Neuron (in vitro differentiated cells): Measurements from ENCODE around the gene PTPRK.

Source experiments
- H2AFZ ChIP-seq: one replicate; pipeline ENCODE4 v1.6.1; 2013; ENCODE audit warnings: low read depth, mild to moderate bottlenecking, inconsistent platforms, low read length, moderate library complexity
- H3K27me3 ChIP-seq: one replicate; pipeline ENCODE4 v1.6.1; 2013; ENCODE audit warnings: low read length; ENCODE audit not compliant: insufficient read depth
- H3K36me3 ChIP-seq: one replicate; pipeline ENCODE4 v1.6.1; 2013; ENCODE audit warnings: low read length; ENCODE audit not compliant: insufficient read depth
- H3K4me1 ChIP-seq: one replicate; pipeline ENCODE4 v1.6.1; 2013; ENCODE audit warnings: low read length; ENCODE audit not compliant: insufficient read depth
- H3K4me3 ChIP-seq: 2 replicates; pipeline ENCODE4 v1.5.1; 2013; ENCODE audit warnings: mild to moderate bottlenecking, low read length, moderate library complexity
- H3K9me3 ChIP-seq: one replicate; pipeline ENCODE4 v1.6.1; 2013; ENCODE audit warnings: low read length

PTPRK gene

GRCh38 chr6:128097009-128097408, 423.4 kb downstream of the PTPRK start:
- Histone ChIP-seq H3K4me1 (peaks cover 11% of the 10 kb centered on the region), H3K36me3 (no peaks in the 10 kb centered on the region), H2AFZ (no peak overlapping the region), H3K27me3 (no peaks in the 10 kb centered on the region), H3K4me3 (no peak overlapping the region), H3K9me3 (no peaks in the 10 kb centered on the region)

DNA sequence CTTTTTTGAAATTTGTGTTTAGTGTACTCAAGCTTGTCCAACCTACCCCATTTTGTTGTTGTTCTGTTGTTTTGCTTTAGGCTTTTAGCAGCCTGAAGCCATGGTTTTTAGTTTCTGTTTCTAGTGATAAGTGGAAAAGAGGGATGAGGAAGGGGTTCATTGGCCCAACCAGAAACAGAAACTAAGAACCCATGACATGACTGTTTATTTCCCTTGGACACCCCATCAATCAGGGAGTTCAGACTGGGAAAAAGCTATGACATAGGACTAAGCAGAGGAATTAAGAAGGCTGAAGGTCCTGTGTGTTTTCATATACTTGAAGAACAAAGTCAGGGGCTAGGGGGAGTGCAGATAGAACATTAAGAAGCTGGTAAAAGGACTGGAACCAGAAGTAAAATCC, 425.0 kb downstream of the PTPRK start:
- Histone ChIP-seq H3K4me3 (no peak overlapping the region), H3K9me3 (no peaks in the 10 kb centered on the region), H3K27me3 (no peaks in the 10 kb centered on the region), H2AFZ (no peak overlapping the region), H3K36me3 (no peaks in the 10 kb centered on the region), H3K4me1 (peaks cover 11% of the 10 kb centered on the region)

- Histone ChIP-seq H3K4me3 (no peak overlapping the region), H2AFZ (no peak overlapping the region), H3K27me3 (no peaks in the 10 kb centered on the region), H3K4me1 (no peaks in the 10 kb centered on the region), H3K36me3 (peaks cover 21% of the 10 kb centered on the region), H3K9me3 (no peaks in the 10 kb centered on the region)
Measured at GRCh38 chr6:128079021-128079420, 441.4 kb downstream of the PTPRK start.

DNA sequence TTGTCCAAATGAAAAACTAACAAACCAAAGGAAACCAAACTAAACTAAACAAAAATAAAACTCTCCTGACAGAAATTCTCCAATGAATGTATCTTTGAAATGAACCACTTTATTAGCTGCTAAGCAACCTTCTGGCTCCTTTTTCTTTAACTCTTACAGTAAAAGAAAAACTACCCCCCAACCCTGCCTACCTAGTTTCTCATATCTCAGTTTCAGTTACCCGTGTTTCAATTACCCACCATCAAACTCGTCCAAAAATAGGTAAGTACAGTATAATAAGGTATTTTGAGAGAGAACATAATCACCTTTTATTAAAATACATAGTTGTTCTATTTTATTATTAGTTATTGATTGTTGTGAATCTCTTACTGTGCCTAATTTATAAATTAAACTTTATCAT, 442.1 kb downstream of the PTPRK start:
- Histone ChIP-seq H3K9me3 (no peaks in the 10 kb centered on the region), H3K4me1 (no peaks in the 10 kb centered on the region), H3K4me3 (no peak overlapping the region), H3K36me3 (peaks cover 18% of the 10 kb centered on the region), H2AFZ (no peak overlapping the region), H3K27me3 (no peaks in the 10 kb centered on the region)

- Histone ChIP-seq H2AFZ (no peak overlapping the region), H3K36me3 (peaks cover 12% of the 10 kb centered on the region), H3K27me3 (no peaks in the 10 kb centered on the region), H3K4me1 (no peaks in the 10 kb centered on the region), H3K9me3 (no peaks in the 10 kb centered on the region), H3K4me3 (no peak overlapping the region)
Measured at GRCh38 chr6:128076843-128077242, 443.6 kb downstream of the PTPRK start.

GRCh38 chr6:128074567-128074966, 445.8 kb downstream of the PTPRK start:
- Histone ChIP-seq H3K9me3 (no peaks in the 10 kb centered on the region), H3K4me1 (no peaks in the 10 kb centered on the region), H3K27me3 (no peaks in the 10 kb centered on the region), H3K4me3 (no peak overlapping the region), H3K36me3 (peaks cover 12% of the 10 kb centered on the region), H2AFZ (no peak overlapping the region)

- Histone ChIP-seq H3K4me1 (no peaks in the 10 kb centered on the region), H3K4me3 (no peak overlapping the region), H3K36me3 (peaks cover 8% of the 10 kb centered on the region), H3K27me3 (no peaks in the 10 kb centered on the region), H2AFZ (no peak overlapping the region), H3K9me3 (no peaks in the 10 kb centered on the region)
Measured at GRCh38 chr6:128073389-128073788, 447.0 kb downstream of the PTPRK start.

GRCh38 chr6:128071212-128071611, 449.2 kb downstream of the PTPRK start:
- Histone ChIP-seq H2AFZ (no peak overlapping the region), H3K4me1 (no peaks in the 10 kb centered on the region), H3K4me3 (no peak overlapping the region), H3K27me3 (no peaks in the 10 kb centered on the region), H3K9me3 (no peaks in the 10 kb centered on the region), H3K36me3 (peaks cover 9% of the 10 kb centered on the region)

DNA sequence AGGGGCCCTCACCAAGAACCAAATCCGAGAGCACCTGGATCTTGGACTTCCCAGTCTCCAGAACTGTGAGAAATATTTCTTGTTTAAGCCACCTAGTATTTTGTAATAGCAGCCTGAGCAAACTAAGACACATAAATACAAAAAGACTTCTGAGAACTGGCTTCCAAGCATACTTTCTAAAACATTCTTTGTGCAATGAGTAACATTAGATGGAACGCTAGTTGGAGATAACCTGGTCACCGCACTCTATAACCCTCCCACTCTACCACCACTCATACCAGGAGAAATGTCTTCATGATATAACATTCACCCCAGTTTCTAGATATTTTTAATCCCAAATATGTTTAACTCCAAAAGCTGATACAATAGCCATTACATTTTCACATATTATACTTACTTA, 450.0 kb downstream of the PTPRK start:
- Histone ChIP-seq H3K36me3 (peaks cover 9% of the 10 kb centered on the region), H2AFZ (no peak overlapping the region), H3K4me3 (no peak overlapping the region), H3K9me3 (no peaks in the 10 kb centered on the region), H3K27me3 (no peaks in the 10 kb centered on the region), H3K4me1 (no peaks in the 10 kb centered on the region)

DNA sequence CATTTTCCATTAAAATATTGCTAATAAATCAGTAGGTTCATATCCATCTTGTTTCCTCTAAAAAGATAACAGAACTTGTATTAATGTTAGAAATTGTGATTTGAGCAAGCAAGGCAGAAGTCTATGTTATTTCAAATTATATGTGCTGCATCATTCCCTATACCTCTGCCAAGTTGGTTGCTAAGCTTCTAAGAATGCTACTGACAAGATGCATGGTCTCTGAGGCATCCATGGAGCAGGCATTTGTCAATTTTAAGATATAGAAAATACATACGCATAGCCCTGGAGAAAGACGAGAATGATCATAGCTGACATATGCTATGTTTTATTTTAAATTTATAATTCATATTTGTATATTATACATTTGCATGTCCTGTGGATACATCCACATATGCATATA, 451.2 kb downstream of the PTPRK start:
- Histone ChIP-seq H3K9me3 (no peaks in the 10 kb centered on the region), H3K4me3 (no peak overlapping the region)

DNA sequence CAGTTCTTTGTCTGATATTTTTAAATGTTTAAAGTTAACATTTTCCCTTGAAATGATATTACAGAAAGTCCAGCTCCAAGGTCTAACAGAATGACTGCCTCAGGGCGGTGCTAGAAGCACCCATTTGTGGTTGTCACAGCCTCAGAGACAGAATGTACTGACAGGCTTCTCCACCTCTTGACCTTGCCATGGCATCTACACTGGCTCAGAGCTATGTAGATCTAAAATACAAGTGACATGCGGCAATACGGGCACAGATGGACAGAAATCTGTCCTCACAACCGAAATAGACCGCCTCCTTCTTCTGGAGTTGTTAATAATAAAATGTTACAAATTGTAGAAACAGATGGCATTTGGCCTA, 452.3 kb downstream of the PTPRK start:
- peaks cover 7% of the 10 kb centered on the region for H3K36me3 ChIP-seq
- H3K27me3 ChIP-seq: no peaks in the 10 kb centered on the region
- H3K9me3 ChIP-seq: no peaks in the 10 kb centered on the region
- no peak overlapping the region for H2AFZ ChIP-seq
- no peak overlapping the region for H3K4me3 ChIP-seq
- no peaks in the 10 kb centered on the region for H3K4me1 ChIP-seq

More for the DNA sequence above, 451.2 kb downstream of the PTPRK start:
- H2AFZ ChIP-seq: no peak overlapping the region
- no peaks in the 10 kb centered on the region for H3K27me3 ChIP-seq
- H3K4me1 ChIP-seq: no peaks in the 10 kb centered on the region
- H3K36me3 ChIP-seq: peaks cover 7% of the 10 kb centered on the region

GRCh38 chr6:128067446-128068118, 452.8 kb downstream of the PTPRK start:
- no peak overlapping the region for H3K4me3 ChIP-seq
- H3K36me3 ChIP-seq: peaks cover 7% of the 10 kb centered on the region
- H3K27me3 ChIP-seq: no peaks in the 10 kb centered on the region
- no peaks in the 10 kb centered on the region for H3K9me3 ChIP-seq
- no peaks in the 10 kb centered on the region for H3K4me1 ChIP-seq
- H2AFZ ChIP-seq: no peak overlapping the region

GRCh38 chr6:128065072-128065471, 455.3 kb downstream of the PTPRK start:
- H3K4me3 ChIP-seq: no peak overlapping the region
- no peaks in the 10 kb centered on the region for H3K27me3 ChIP-seq
- no peak overlapping the region for H2AFZ ChIP-seq
- H3K4me1 ChIP-seq: no peaks in the 10 kb centered on the region
- H3K36me3 ChIP-seq: peaks cover 7% of the 10 kb centered on the region
- H3K9me3 ChIP-seq: no peaks in the 10 kb centered on the region

DNA sequence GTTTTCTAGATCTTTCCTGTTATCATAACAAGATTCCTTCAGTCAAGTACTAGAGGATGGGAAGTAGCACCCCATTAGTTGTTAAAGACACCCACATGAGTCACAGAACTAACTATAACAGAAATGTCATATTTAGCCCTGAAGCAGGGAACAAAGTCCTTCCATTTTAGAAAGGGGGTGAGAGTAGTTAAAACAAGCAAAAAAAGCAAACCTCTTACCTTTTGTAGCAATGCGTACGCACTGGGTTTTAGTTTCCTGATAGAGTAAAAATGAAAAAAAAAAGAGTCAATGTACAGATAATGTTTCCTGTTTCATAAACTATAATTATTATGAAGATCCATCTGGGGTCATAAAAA, 455.9 kb downstream of the PTPRK start:
- Histone ChIP-seq H3K4me1 (no peaks in the 10 kb centered on the region), H2AFZ (no peak overlapping the region), H3K27me3 (no peaks in the 10 kb centered on the region), H3K4me3 (no peak overlapping the region), H3K9me3 (no peaks in the 10 kb centered on the region), H3K36me3 (peaks cover 5% of the 10 kb centered on the region)
